NCI-H2107 treated with DMSO at 0.1 percent for 48 hours (cell line): ENCODE results near the gene RCAN2.
"Not testable (repeated sequence)": the region's sequence is repeated elsewhere in the genome, so short reads cannot be mapped to it uniquely, and the experiment has no call there.

Source experiments
- DNase-seq: peaks from one replicate; lab custom pipeline; 2025; ENCODE audit not compliant: unreplicated experiment; lab: John Stamatoyannopoulos, UW

The RCAN2 gene

DNA sequence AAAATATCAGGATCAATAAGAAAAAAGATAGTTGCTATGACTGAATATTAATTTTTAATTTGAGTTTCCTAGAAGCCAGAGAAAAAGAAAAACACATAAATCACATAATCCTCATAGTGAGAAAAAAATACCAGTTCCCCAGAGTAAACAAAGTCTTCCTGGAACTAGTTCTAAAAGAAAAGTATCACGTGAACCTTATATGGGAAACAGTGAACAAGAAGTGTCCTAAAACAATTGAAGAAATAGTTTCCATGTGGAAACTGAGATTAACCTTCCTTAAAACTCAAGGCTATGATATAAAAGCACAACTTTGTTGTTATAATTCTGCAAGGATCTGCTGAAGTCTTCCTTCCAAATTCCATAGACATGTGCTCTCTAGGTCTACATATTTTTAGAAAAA lies 50.6 kb downstream of the RCAN2 start:
- DNase-seq, result no peak

DNA sequence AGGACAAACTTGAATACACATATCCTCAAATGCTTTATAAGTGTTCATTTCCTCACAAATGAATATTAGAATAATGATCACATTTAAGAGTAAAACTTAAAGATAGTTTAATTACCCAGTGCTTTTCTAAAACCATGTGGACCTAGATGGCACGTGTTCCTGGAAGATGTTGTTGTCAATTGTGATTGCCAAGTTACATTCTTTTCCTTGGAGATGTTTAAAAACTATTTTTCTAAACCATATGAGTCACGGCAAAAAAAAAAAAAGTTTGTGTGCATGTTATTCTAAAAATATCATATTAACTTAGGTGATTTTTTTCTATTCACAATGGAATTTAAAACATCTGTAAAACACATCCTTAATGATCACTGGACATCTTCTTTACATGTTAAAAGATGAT lies 51.1 kb downstream of the RCAN2 start:
- no peak for DNase-seq

DNA sequence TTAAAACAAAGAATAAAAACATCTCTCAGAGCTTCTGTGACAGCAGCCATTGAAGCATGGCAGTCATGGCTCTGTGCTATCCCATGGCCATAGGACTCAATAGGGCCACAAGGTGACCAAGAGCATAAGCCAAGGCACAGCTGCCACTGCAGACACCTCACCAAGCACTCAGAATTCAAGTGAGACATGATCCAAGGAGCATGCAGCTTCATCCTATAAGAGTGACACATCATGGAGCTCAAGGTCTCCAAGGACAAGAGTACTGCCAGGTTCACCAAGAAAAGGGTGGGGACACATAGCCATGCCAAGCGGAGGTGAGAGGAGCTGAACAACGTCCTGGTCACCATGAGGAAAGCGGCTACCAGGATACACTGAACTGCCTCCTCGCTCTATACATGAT lies 53.0 kb downstream of the RCAN2 start:
- no peak for DNase-seq

DNA sequence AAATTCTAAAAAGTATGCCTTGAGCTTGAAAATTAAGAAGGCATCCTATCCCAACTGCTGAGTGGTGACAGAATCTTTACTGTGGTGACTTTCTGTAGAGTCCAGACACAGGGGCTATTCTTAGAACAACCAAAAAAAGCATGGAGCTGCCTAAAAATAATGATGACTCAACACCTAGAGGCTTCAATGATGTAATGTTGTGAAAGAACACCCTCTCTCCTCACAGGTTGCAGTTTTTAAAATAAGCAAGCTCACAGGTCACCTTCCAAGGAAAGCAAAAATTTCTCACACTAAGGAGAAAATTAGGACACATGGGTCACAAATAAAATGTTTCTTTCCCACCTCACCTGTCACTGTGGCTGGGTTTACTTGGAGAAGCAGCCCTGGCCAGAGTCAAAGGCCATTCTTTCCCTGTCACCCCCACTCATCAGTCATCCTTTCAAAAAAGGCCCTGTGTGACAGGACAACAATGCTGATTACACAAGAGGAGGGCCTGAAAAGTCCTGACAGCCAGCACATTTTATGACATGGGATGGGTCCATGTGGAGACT lies 53.5 kb downstream of the RCAN2 start:
- no peak for DNase-seq

DNA sequence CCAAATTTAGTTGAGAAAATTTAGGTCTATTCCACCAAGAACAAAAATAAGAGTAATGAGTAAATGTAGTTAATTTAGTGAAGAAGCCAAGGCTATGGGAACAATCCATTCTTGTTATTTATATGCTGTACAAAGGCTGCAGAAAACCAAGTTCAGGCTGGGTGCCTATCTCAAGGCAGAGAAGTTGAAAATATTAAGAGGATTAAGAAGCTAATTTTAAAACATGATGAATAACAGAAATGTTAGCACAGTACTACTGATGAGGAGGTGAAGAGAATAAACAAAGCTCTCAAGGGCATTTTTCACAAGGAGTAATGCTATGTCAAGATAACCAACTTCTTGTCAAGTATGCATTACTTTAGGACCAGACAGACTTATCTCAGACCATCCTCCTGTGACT lies 68.6 kb downstream of the RCAN2 start:
- no peak for DNase-seq

DNA sequence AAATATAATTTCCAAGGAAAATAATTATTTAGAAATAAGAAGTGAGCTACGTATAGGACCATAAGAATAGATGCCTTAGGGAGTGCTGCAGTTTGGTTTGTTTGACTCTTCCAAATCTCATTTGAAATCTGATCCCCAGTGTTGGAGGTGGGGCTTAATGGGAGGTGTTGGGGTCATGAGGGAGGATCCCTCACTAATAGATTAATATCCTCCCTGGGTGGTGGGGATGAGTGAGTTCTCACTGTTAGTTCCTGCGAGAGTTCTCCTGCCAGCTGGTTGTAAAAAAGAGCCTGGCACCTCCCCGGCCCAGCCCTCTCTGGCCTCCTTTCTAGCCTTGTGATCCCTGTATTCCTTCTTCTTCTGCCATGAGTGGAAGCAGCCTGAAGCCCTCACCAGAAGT lies 69.3 kb downstream of the RCAN2 start:
- no peak for DNase-seq

DNA sequence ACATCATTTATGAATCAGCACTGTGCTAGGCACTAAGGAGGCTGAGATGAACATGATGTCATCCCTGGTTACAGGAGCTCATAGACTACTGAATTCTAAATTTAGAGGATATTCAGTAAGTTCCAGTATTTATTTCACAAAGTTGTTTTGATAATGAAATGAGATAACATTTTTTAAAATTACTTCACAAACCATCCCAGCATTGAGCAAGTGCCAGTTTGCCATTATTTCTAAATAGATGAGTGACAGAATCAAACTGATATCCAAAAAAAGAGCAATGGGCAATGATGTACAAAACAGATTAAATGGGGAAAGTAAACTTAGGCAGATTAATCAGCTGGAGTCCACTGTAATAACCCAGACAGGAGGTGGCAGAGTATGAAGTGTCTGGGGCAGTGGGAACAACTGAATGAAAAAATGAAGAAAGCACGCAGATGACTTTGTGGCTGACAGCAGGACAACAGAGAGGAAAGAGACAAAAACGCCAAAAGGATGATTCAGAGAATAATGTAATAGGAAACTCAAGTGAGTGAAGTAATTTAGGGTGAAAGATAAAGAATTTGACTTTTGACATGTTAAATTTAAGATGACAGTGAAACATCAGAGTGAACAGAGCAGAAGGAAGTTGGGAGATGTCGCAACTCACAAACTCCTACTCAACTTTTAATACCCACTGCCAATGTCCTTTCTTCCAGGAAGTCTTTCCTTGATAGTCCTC lies 70.2 kb downstream of the RCAN2 start:
- no peak for DNase-seq

DNA sequence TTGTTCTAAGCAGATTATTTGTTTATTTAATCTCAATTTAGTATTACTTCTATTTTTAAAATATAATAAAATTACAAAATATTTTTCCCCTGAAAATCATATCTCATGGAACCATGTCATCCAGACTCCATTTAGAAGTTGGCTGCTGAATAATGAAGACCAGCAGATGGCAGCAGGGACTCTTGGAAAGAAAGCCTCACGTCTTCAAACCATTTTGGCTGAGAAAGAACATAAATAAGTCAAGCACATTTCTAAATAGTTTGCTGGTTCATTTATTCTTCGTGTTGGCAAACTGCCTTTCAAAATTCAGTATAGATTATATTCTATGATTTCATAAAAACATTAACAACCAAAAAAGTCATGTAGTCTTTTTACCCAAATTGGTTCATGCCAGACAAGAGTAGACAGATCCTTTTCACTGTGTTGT lies 71.7 kb downstream of the RCAN2 start:
- peak; percentile 5 for DNase-seq

DNA sequence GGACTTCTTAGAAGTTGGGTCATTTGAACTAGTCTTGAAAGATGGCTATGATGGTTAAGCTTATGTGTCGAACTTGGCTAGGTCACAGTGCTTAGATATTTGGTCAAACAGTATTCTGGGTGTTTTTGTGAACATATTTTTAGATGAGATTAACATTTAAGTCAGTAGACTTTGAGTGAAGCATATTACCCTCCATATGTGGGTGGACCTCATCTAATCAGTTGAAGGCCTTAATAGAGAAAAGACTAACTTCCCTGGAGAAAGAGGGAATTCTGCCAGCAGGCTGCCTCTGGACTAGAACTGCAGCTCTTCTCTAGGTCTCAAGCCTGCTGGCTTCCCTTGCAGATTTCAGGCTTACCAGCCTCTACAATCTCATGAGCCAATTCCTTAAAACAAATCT lies 76.9 kb downstream of the RCAN2 start:
- DNase-seq, result no peak

DNA sequence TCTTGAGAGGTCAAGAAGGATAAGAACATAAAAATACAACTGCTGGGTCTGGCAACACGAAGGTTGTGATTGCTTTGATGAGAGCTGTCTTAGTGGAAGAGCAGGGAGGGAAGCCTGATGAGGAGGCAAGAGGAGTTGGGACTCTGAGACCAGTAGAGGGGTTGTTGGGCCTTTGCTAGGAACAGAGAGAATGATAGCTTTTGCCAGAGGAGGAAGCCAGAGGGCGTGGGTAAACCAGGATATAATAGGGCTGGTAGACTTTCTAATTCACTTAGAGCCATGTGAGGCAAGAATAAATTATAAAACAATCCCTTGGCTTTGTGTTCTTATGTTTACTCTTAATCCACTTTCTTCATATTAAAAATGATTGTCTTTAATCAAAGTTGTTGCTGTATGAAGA lies 78.6 kb downstream of the RCAN2 start:
- DNase-seq, result no peak

DNA sequence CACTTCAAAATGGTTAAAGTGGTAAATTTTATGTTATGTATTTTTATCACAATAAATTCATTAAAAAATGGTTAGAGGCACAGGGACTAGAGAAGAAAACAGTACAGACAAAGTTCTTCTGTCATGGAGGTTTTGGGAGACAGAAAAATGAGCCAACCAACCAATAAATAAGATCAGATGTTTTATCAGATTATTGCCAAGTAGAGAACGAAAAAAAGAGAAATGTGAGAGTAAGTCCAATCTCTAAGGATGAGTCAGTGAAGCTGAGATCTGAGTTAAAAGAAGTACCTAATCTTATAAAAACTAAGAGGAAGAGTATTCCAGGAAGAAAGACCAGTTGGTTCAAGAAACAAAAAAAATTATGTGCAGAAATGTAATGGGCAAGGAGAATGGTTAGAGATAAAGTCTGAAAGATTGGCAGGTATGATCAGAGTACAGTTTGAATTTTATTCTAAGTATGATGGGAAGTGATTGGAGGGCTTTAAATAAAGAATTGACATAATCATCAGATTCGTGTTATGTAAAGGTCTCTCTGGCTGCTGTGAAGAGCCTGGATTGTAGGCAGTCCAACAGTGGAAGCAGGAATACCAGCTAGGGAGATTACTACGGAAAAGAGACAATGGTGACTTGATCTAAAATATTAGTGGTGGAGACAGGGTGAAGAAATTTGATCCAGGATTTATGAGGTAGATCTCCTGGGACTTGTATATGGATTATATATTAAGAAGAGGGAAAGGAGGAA lies 79.6 kb downstream of the RCAN2 start:
- DNase-seq, result no peak

DNA sequence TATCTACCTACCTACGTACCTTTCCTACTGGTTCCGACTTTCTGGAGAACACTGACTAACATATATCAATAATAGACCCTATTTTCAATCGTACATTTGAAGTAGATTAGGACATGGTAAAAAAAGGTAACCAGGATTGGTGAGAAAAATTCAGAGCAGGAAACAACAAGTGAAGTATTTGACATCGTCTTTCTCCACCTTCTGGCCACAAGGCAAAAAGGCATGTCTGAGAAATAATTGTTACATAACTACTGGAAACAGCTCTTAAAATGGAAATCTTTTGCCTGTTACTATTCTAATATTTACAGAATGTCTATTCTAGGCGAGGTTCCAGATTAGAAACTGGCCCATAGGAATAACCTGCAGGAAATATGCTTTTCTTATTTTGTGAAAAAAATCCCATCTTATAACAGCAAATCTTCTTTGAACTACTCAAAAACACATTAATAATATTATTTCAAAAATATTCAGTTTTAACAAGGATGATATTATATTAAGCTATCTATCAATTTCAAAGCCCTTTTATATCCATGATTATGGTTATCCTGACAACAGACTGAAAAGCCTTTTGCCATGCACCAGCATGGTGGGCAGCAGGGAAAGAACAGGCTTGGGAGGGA lies 80.8 kb downstream of the RCAN2 start:
- peak; percentile 59 for DNase-seq

DNA sequence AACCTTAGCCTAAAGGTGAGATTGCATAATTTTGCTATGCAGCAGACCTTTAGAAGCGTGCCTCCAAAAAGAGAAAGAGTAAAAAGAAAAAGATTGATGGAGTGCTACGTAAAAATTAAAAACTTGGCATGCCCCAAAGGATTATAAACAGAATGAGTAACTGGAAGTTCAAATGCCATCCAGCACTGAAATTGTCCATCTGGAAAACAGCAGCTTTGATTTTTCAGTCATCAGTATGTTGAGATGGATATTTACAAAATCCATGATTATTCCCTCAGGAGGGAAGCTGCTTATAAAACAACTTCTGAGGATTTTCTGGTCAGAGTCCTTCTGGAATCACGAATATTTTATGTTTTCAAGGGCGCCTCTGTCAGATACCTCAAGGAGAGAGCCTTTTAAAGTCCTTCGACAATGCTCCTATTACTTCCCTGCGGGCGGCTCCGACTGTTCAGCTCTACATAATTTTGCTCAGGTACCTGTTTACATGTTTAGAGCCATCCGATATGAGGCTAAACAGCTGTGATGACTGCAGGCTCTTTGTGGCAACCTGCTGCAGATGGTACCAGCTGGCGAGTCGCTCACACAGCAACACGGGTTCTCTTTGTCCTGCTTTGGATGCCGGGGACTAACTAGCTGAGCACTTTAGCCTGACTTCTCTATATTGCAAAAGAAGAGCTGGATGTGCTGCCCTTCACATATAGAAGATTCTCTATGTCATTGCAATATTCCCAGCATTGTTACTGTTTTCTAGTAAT lies 83.3 kb downstream of the RCAN2 start:
- peak; percentile 83 for DNase-seq

DNA sequence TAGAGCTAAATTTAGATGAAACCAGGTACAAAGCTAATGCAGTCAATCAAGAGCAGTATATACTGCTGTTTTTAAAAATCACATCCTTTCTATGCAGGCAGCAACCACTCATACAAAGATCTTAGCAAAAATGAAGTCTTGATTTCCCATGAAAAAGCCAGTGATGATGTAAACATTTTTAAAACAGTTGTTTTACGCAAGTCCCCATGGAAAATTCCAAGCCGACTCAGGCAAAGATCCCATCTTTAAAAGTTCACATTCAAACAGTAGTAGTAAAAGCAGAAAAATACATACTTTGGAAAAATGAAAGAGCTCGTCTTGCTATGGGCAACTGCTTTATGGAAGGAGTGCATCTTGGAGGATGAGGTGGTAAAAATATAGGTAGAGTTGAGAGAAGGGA lies 84.0 kb downstream of the RCAN2 start:
- no peak for DNase-seq

DNA sequence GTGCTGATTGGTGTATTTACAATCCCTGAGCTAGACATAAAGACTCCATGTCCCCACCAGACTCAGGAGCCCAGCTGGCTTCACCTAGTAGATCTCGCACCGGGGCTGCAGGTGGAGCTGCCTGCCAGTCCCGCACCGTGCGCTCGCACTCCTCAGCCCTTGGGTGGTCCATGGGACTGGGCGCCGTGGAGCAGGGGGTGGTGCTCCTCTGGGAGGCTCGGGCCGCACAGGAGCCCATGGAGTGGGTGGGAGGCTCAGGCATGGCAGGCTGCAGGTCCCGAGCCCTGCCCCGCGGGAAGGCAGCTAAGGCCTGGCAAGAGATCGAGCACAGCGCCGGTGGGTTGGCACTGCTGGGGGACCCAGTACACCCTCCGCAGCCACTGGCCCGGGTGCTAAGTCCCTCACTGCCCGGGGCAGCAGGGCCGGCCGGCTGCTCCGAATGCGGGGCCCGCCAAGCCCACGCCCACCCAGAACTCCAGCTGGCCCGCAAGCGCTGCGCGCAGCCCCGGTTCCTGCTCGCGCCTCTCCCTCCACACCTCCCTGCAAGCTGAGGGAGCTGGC lies 85.5 kb downstream of the RCAN2 start:
- not testable (repeated sequence) for DNase-seq

DNA sequence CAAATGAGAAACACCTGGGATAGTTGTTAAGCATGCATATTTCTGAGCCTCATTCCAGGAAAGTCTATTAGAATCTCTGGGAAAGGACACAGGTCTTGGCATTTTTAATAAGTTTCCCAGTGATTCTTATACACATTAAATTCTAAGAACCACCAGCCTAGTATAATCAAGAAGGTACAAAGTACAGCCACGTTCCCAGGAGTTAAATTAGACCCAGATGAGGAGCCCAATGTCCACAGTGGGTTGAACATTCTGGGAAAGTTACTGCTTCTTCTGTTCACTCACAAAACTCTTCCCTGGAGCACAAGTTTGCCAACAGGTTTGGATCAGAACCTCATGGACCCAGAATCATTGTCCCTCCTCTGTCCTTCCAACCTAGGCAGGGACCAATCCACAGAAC lies 90.4 kb downstream of the RCAN2 start:
- DNase-seq, result no peak

DNA sequence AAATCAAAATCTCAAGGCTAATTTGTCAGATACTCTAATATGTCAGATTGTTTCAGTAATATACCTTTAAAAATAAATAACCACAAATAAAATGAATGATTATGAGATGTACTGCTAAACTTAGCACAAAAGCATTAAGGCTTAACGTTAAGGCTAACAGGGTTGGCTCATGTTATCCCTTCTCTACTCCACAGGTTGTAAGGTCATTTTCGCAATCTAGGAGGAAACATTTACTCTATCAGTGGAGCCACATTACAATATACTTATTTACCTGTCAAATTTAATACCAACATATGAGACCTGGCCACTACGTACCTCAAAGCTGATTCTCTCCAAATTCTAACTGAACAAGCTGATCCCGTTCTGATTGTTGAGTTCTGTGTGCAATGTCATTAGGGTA lies 95.7 kb downstream of the RCAN2 start:
- DNase-seq, result no peak

DNA sequence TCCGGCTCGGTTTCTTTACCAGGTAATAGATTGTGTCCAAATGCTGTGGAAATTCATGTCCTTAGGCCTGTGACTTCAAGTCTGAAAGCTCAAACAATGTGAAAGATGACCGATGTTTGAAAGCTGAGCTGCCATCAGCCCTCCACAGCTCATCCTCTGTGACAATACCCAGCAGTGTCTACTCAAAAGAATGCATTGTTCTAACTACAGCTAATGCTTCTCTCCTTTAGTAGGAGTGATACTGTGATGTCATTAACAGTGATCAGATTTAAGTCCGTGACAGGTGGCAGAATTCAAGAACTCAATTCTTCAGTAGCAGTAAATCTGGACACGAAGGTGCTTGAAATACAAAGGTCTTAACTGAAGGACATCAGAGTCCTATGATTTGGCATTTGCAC lies 97.3 kb downstream of the RCAN2 start:
- no peak for DNase-seq

DNA sequence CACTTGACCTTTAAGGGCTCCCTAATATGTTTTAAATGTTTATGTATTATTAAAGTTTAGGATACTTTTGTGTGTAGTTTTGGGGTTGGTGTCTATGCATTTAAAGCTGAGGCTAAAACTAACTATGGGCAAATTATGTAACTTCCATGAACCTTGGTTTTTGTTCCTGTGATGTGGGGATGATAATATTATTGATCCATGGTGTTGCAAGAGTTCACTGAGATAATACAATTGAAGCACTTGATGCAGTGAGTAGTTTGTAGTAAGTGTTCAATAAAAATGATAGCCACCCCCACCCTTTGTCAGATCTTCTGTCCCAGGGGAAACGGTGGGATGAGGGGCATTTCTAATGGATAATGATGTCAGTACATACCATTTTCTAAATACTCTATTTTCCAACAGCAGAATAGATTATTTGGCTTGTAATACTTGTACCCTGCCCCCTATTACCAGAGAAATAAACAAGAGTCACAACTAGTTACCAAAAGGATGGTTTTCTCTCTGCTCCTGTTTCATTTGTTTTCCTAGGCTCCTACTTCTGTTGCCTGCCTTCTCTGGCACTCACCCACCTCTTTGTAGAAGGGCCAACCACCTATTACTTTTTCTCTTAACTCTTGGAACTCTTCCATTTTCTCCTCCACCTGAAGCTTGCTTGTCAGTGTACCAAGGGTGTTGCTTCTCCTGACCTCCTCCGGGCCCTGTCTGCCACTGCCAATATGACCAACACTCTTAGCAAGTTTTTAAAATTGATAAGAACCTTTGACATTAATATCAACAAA lies 97.9 kb downstream of the RCAN2 start:
- no peak for DNase-seq

DNA sequence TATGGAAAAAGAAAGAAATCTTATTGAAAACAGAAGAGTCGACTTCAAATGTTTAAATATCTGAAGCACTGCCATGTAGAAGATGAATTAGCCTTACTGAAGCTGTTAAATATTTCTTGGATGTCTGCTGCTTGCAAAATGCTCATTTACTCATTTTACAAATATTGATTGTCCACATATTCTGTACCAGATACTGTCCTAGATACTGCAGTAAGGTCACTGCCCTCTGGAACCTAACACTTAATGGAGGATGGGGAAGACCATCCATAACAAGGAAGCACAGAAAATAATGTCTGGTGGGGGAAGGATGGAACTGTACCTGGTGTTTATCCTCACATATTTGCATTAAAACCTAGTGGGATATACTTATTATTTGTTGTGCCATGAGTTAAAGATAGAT lies 99.0 kb downstream of the RCAN2 start:
- no peak for DNase-seq
